WTC11 (cell line): ENCODE results near the gene TEX261. TPM values are rescaled to one million over a fixed set of nuclear protein-coding genes. Genes with fewer than 3 reads are reported as not detected.

Source experiments
- ATAC-seq: fragments of 200-7000 bp; cut with Tn5 transposase; 2 replicates; pipeline ENCODE4 v1.10.0; 2021; ENCODE audit warnings: mild to moderate bottlenecking, moderate library complexity
- CTCF ChIA-PET: fragments of 300-600 bp; sonication (Branson Sonifier 250); formaldehyde crosslinking; loops from one replicate; lab custom pipeline; 2021; ENCODE audit warnings: antibody characterized with exemption; lab: Charles Lee
- POLR2A ChIA-PET: fragments of 350-600 bp; sonication (Branson Sonifier 250); formaldehyde crosslinking; loops from one replicate; lab custom pipeline; 2021; ENCODE audit warnings: antibody characterized with exemption; lab: Charles Lee
- DNase-seq: peaks from one replicate; pipeline ENCODE4 v3.0.0; 2021; ENCODE audit warnings: low spot score
- H3K27ac Mint-ChIP-seq: 2 replicates; pipeline ENCODE4 v1.8.0; 2021; ENCODE audit warnings: mixed read lengths
- H3K27me3 Mint-ChIP-seq: 2 replicates; pipeline ENCODE4 v1.8.0; 2021; ENCODE audit warnings: low read depth, mild to moderate bottlenecking, moderate library complexity, mixed read lengths
- H3K36me3 Mint-ChIP-seq: 2 replicates; pipeline ENCODE4 v1.8.0; 2021; ENCODE audit warnings: mixed read lengths
- H3K4me1 Mint-ChIP-seq: 2 replicates; pipeline ENCODE4 v1.8.0; 2022; ENCODE audit warnings: mixed read lengths
- H3K4me3 Mint-ChIP-seq: 2 replicates; pipeline ENCODE4 v1.8.0; 2021; ENCODE audit warnings: mild to moderate bottlenecking, moderate library complexity, mixed read lengths
- H3K9me3 Mint-ChIP-seq: 2 replicates; pipeline ENCODE4 v1.8.0; 2021; ENCODE audit warnings: mixed read lengths
- CBFB ChIP-seq: sonication (generic); formaldehyde crosslinking; IDR thresholded peaks from 2 replicates; pipeline ENCODE4 v1.8.1; 2022; ENCODE audit warnings: mild to moderate bottlenecking, low read depth, missing genetic modification reagents
- CREM ChIP-seq: sonication (generic); formaldehyde crosslinking; IDR thresholded peaks from 2 replicates; pipeline ENCODE4 v1.8.1; 2022; ENCODE audit warnings: mild to moderate bottlenecking, missing genetic modification reagents, moderate library complexity
- ETV6 ChIP-seq: sonication (generic); formaldehyde crosslinking; IDR thresholded peaks from 2 replicates; pipeline ENCODE4 v1.8.1; 2022; ENCODE audit warnings: mild to moderate bottlenecking, missing genetic modification reagents
- IRF2 ChIP-seq: sonication (generic); formaldehyde crosslinking; IDR thresholded peaks from 2 replicates; pipeline ENCODE4 v1.8.0; 2022; ENCODE audit warnings: low read depth, missing genetic modification reagents, borderline replicate concordance
- PRRX2 ChIP-seq: fragments of 250-450 bp; sonication (Bioruptor Pico); IDR thresholded peaks from 2 replicates; pipeline ENCODE4 v1.8.0; 2021; ENCODE audit warnings: mild to moderate bottlenecking
- SP1 ChIP-seq: sonication (generic); formaldehyde crosslinking; conservative IDR thresholded peaks from 2 replicates; pipeline ENCODE4 v1.8.1; 2022; ENCODE audit warnings: missing genetic modification reagents
- TEAD4 ChIP-seq: sonication (generic); formaldehyde crosslinking; IDR thresholded peaks from 2 replicates; pipeline ENCODE4 v1.8.0; 2022; ENCODE audit warnings: mild to moderate bottlenecking, missing genetic modification reagents
- ZNF263 ChIP-seq: sonication (generic); formaldehyde crosslinking; IDR thresholded peaks from 2 replicates; pipeline ENCODE4 v1.8.1; 2022; ENCODE audit warnings: low read depth, mild to moderate bottlenecking, moderate library complexity, missing genetic modification reagents
- total RNA-seq: library from RNA; stranded (reverse); gene quantifications from 3 replicates; pipeline ENCODE4 v1.2.3, GENCODE V29; 2021
- TF ChIP-seq, protein P1 (sequence below): sonication (generic); formaldehyde crosslinking; IDR thresholded peaks from 2 replicates; pipeline ENCODE4 v1.8.1; 2023; ENCODE audit warnings: mild to moderate bottlenecking, moderate library complexity, missing genetic modification reagents
- TF ChIP-seq, protein P2 (sequence below): sonication (generic); formaldehyde crosslinking; IDR thresholded peaks from 2 replicates; pipeline ENCODE4 v1.8.1; 2023; ENCODE audit warnings: mild to moderate bottlenecking, missing genetic modification reagents
- TF ChIP-seq, protein P3 (sequence below): fragments of 200-600 bp; IDR thresholded peaks from 2 replicates; pipeline ENCODE4 v1.8.0; 2022; ENCODE audit warnings: antibody characterized with exemption
- TF ChIP-seq, protein P4 (sequence below): sonication (generic); formaldehyde crosslinking; IDR thresholded peaks from 2 replicates; pipeline ENCODE4 v1.8.1; 2023; ENCODE audit warnings: mild to moderate bottlenecking, missing genetic modification reagents, borderline replicate concordance
- TF ChIP-seq, protein P5 (sequence below): sonication (generic); formaldehyde crosslinking; IDR thresholded peaks from 2 replicates; pipeline ENCODE4 v1.8.1; 2022; ENCODE audit warnings: low read depth, mild to moderate bottlenecking, moderate library complexity, missing genetic modification reagents, borderline replicate concordance

The TEX261 gene
- total RNA-seq, 1 experiment from 2014 or later = 18.3 TPM

DNA sequence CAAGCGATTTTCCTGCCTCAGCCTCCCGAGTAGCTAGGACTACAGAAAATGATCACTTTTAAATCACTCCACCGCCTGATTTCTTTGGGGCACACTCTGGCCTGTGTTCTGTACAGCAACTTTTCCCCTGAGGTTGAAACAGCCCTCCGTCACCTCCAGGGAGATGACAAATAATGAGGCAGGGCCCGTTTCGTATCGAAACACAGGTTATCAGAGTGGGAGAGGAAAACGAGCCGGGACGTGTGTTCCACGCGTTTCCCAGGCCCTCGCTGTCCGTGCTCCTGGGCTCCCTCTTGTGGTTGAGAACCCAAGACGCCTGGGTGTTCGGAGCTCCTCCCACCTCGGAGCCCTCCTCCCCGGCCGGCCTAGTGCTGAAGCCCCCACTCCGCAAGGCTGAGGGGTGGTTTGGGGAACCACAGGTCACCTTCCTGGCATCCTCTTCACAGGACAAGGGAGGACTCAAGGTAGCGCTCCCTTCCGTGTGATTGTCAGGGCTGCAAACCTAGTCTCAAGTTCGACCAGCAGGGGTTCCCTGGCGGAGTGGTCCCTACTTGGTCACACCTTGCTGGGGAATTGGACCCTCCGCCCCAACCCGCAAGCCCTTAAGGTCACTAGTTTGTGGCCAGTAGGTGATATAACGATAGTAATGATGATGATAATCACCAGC, 46.2 kb downstream of the TEX261 start:
- no peaks in the 10 kb centered on the region for H3K36me3 Mint-ChIP-seq
- peaks cover 16% of the 10 kb centered on the region for H3K4me1 Mint-ChIP-seq
- H3K27me3 Mint-ChIP-seq = peaks cover 57% of the 10 kb centered on the region
- TF ChIP-seq, protein P1, sequence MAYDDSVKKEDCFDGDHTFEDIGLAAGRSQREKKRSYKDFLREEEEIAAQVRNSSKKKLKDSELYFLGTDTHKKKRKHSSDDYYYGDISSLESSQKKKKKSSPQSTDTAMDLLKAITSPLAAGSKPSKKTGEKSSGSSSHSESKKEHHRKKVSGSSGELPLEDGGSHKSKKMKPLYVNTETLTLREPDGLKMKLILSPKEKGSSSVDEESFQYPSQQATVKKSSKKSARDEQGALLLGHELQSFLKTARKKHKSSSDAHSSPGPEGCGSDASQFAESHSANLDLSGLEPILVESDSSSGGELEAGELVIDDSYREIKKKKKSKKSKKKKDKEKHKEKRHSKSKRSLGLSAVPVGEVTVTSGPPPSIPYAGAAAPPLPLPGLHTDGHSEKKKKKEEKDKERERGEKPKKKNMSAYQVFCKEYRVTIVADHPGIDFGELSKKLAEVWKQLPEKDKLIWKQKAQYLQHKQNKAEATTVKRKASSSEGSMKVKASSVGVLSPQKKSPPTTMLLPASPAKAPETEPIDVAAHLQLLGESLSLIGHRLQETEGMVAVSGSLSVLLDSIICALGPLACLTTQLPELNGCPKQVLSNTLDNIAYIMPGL (CRISPR knock-in tag) = peak; percentile 59; the same call in 1 of the 2 replicates
- TF ChIP-seq, protein P2, sequence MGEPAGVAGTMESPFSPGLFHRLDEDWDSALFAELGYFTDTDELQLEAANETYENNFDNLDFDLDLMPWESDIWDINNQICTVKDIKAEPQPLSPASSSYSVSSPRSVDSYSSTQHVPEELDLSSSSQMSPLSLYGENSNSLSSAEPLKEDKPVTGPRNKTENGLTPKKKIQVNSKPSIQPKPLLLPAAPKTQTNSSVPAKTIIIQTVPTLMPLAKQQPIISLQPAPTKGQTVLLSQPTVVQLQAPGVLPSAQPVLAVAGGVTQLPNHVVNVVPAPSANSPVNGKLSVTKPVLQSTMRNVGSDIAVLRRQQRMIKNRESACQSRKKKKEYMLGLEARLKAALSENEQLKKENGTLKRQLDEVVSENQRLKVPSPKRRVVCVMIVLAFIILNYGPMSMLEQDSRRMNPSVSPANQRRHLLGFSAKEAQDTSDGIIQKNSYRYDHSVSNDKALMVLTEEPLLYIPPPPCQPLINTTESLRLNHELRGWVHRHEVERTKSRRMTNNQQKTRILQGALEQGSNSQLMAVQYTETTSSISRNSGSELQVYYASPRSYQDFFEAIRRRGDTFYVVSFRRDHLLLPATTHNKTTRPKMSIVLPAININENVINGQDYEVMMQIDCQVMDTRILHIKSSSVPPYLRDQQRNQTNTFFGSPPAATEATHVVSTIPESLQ = no peak
- TF ChIP-seq, protein P3, sequence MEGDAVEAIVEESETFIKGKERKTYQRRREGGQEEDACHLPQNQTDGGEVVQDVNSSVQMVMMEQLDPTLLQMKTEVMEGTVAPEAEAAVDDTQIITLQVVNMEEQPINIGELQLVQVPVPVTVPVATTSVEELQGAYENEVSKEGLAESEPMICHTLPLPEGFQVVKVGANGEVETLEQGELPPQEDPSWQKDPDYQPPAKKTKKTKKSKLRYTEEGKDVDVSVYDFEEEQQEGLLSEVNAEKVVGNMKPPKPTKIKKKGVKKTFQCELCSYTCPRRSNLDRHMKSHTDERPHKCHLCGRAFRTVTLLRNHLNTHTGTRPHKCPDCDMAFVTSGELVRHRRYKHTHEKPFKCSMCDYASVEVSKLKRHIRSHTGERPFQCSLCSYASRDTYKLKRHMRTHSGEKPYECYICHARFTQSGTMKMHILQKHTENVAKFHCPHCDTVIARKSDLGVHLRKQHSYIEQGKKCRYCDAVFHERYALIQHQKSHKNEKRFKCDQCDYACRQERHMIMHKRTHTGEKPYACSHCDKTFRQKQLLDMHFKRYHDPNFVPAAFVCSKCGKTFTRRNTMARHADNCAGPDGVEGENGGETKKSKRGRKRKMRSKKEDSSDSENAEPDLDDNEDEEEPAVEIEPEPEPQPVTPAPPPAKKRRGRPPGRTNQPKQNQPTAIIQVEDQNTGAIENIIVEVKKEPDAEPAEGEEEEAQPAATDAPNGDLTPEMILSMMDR = peak; percentile 62; the same call in 1 of the 2 replicates
- TF ChIP-seq, protein P4, sequence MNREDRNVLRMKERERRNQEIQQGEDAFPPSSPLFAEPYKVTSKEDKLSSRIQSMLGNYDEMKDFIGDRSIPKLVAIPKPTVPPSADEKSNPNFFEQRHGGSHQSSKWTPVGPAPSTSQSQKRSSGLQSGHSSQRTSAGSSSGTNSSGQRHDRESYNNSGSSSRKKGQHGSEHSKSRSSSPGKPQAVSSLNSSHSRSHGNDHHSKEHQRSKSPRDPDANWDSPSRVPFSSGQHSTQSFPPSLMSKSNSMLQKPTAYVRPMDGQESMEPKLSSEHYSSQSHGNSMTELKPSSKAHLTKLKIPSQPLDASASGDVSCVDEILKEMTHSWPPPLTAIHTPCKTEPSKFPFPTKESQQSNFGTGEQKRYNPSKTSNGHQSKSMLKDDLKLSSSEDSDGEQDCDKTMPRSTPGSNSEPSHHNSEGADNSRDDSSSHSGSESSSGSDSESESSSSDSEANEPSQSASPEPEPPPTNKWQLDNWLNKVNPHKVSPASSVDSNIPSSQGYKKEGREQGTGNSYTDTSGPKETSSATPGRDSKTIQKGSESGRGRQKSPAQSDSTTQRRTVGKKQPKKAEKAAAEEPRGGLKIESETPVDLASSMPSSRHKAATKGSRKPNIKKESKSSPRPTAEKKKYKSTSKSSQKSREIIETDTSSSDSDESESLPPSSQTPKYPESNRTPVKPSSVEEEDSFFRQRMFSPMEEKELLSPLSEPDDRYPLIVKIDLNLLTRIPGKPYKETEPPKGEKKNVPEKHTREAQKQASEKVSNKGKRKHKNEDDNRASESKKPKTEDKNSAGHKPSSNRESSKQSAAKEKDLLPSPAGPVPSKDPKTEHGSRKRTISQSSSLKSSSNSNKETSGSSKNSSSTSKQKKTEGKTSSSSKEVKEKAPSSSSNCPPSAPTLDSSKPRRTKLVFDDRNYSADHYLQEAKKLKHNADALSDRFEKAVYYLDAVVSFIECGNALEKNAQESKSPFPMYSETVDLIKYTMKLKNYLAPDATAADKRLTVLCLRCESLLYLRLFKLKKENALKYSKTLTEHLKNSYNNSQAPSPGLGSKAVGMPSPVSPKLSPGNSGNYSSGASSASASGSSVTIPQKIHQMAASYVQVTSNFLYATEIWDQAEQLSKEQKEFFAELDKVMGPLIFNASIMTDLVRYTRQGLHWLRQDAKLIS (CRISPR knock-in tag) = no peak
- TF ChIP-seq, protein P5, sequence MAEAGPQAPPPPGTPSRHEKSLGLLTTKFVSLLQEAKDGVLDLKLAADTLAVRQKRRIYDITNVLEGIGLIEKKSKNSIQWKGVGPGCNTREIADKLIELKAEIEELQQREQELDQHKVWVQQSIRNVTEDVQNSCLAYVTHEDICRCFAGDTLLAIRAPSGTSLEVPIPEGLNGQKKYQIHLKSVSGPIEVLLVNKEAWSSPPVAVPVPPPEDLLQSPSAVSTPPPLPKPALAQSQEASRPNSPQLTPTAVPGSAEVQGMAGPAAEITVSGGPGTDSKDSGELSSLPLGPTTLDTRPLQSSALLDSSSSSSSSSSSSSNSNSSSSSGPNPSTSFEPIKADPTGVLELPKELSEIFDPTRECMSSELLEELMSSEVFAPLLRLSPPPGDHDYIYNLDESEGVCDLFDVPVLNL = no peak
- TF ChIP-seq IRF2 (CRISPR knock-in tag) (no peak), ETV6 (CRISPR knock-in tag) (0 out of 2 replicates have a peak, but pooled peaks have one; percentile 40), CREM (no peak), SP1 (CRISPR knock-in tag) (no peak), CBFB (CRISPR knock-in tag) (no peak), PRRX2 (CRISPR knock-in tag) (no peak), ZNF263 (CRISPR knock-in tag) (peak; percentile 72; the same call in 1 of the 2 replicates), TEAD4 (CRISPR knock-in tag) (no peak)
- peak overlapping the region; percentile 62 for H3K4me3 Mint-ChIP-seq
- ChIA-PET POLR2A (no interaction called here), CTCF (interaction anchor here (0.5 to 8.0 kb wide), 56 partner anchors 9 to 1571 kb away, joined by 3 to 159 read pairs (median 5); partner anchors contain the start of genes ADD2, ANKRD53, ATP6V1B1 and CLEC4F)
- no peak overlapping the region for H3K27ac Mint-ChIP-seq
- peak; percentile 85 for DNase-seq
- no peaks in the 10 kb centered on the region for H3K9me3 Mint-ChIP-seq
- peak; percentile 91 for ATAC-seq
